GM23338 (cell line): Measurements from ENCODE around the gene AMOTL1. TPM values are rescaled to one million over a fixed set of nuclear protein-coding genes. Genes with fewer than 3 reads are reported as not detected.

Source experiments
- ATAC-seq: fragments of 200-7000 bp; cut with Tn5 transposase; 3 replicates; pipeline ENCODE4 v1.9.1; 2020
- DNase-seq: peaks from one replicate; pipeline ENCODE4 v3.0.0-alpha.2; 2015; ENCODE audit warnings: low spot score
- H2AFZ ChIP-seq: fragments of 200-600 bp; sonication (generic); 2 replicates; pipeline ENCODE4 v1.8.0; 2016; ENCODE audit warnings: antibody characterized with exemption, mild to moderate bottlenecking, moderate library complexity
- H3F3A ChIP-seq: fragments of 200-600 bp; sonication (generic); replicated peaks from 2 replicates; pipeline ENCODE4 v1.8.0; 2017; ENCODE audit warnings: antibody characterized with exemption, mixed run types, low read depth
- H3K27ac ChIP-seq: fragments of 200-600 bp; sonication (generic); 2 replicates; pipeline ENCODE4 v1.6.1; 2016; ENCODE audit warnings: low read depth
- H3K27me3 ChIP-seq: fragments of 200-600 bp; sonication (generic); 2 replicates; pipeline ENCODE4 v1.8.0; 2016; ENCODE audit warnings: mild to moderate bottlenecking, mixed run types, moderate library complexity; ENCODE audit not compliant: insufficient read depth
- H3K36me3 ChIP-seq: fragments of 200-600 bp; sonication (generic); 2 replicates; pipeline ENCODE4 v1.8.0; 2016; ENCODE audit warnings: mild to moderate bottlenecking; ENCODE audit not compliant: insufficient read depth
- H3K4me1 ChIP-seq: fragments of 200-600 bp; sonication (generic); 2 replicates; pipeline ENCODE4 v1.8.0; 2016; ENCODE audit warnings: mild to moderate bottlenecking, moderate library complexity; ENCODE audit not compliant: insufficient read depth
- H3K4me2 ChIP-seq: fragments of 200-600 bp; sonication (generic); 2 replicates; pipeline ENCODE4 v1.7.1; 2017; ENCODE audit warnings: mixed run types
- H3K4me3 ChIP-seq: fragments of 200-600 bp; sonication (generic); 2 replicates; pipeline ENCODE4 v1.6.1; 2016; ENCODE audit warnings: mixed run types
- H3K79me2 ChIP-seq: fragments of 200-600 bp; sonication (generic); replicated peaks from 2 replicates; pipeline ENCODE4 v1.8.0; 2017; ENCODE audit warnings: mild to moderate bottlenecking; ENCODE audit not compliant: insufficient read depth
- H3K9me2 ChIP-seq: fragments of 200-600 bp; sonication (generic); 2 replicates; pipeline ENCODE4 v1.8.0; 2017; ENCODE audit not compliant: insufficient read depth
- H4K20me1 ChIP-seq: fragments of 200-600 bp; sonication (generic); replicated peaks from 2 replicates; pipeline ENCODE4 v1.8.0; 2017; ENCODE audit warnings: mild to moderate bottlenecking; ENCODE audit not compliant: insufficient read depth
- H3K27ac Mint-ChIP-seq: 2 replicates; pipeline ENCODE4 v1.8.0; 2020; ENCODE audit warnings: inconsistent platforms, mild to moderate bottlenecking, moderate library complexity, mixed read lengths
- H3K27me3 Mint-ChIP-seq: 3 replicates; pipeline ENCODE4 v1.8.0; 2022; ENCODE audit warnings: low read depth, mild to moderate bottlenecking, moderate library complexity, mixed read lengths, inconsistent platforms; ENCODE audit not compliant: insufficient read depth, poor library complexity
- H3K36me3 Mint-ChIP-seq: 3 replicates; pipeline ENCODE4 v1.8.0; 2021; ENCODE audit warnings: low read depth, mild to moderate bottlenecking, inconsistent platforms, moderate library complexity, mixed read lengths
- H3K4me1 Mint-ChIP-seq: 3 replicates; pipeline ENCODE4 v1.8.0; 2020; ENCODE audit warnings: mild to moderate bottlenecking, inconsistent platforms, mixed read lengths
- H3K4me3 Mint-ChIP-seq: 3 replicates; pipeline ENCODE4 v1.8.0; 2021; ENCODE audit warnings: moderate library complexity, mild to moderate bottlenecking, inconsistent platforms, mixed read lengths
- H3K9me3 Mint-ChIP-seq: 3 replicates; pipeline ENCODE4 v1.8.0; 2020; ENCODE audit warnings: moderate library complexity, mild to moderate bottlenecking, inconsistent platforms, mixed read lengths
- CREB1 ChIP-seq: fragments of 250-450 bp; sonication (Bioruptor Pico); IDR thresholded peaks from 2 replicates; pipeline ENCODE4 v1.5.0; 2020; ENCODE audit warnings: low read depth, mild to moderate bottlenecking, moderate library complexity
- EZH2 ChIP-seq: fragments of 200-600 bp; sonication (generic); IDR thresholded peaks from one replicate; pipeline ENCODE4 v1.8.0; 2017; ENCODE audit warnings: antibody characterized with exemption, mild to moderate bottlenecking, low read depth; ENCODE audit not compliant: unreplicated experiment
- EZH2phosphoT487 ChIP-seq: fragments of 200-600 bp; sonication (generic); IDR thresholded peaks from one replicate; pipeline ENCODE4 v1.8.1; 2018; ENCODE audit warnings: antibody characterized with exemption; ENCODE audit not compliant: unreplicated experiment
- JUNB ChIP-seq: IDR thresholded peaks from one replicate; pipeline ENCODE4 v1.6.1; 2016; ENCODE audit warnings: antibody characterized with exemption; ENCODE audit not compliant: unreplicated experiment
- NANOG ChIP-seq: IDR thresholded peaks from 2 replicates; pipeline ENCODE4 v1.6.1; 2016; ENCODE audit warnings: antibody characterized with exemption, borderline replicate concordance
- POLR2AphosphoS5 ChIP-seq: IDR thresholded peaks from 2 replicates; pipeline ENCODE4 v1.6.1; 2016; ENCODE audit warnings: antibody characterized with exemption, low read depth
- STAT1 ChIP-seq: IDR thresholded peaks from one replicate; pipeline ENCODE4 v1.6.1; 2016; ENCODE audit warnings: antibody characterized with exemption; ENCODE audit not compliant: unreplicated experiment
- ZNF114 ChIP-seq: fragments of 250-450 bp; sonication (Bioruptor Pico); IDR thresholded peaks from 2 replicates; pipeline ENCODE4 v1.5.0; 2020; ENCODE audit warnings: mild to moderate bottlenecking, moderate library complexity
- ZNF331 ChIP-seq: fragments of 250-450 bp; sonication (Bioruptor Pico); IDR thresholded peaks from 2 replicates; pipeline ENCODE4 v1.5.0; 2020; ENCODE audit warnings: low read depth, mild to moderate bottlenecking, moderate library complexity
- polyA plus RNA-seq: library from polyadenylated mRNA; unstranded; fragments of >200 nt; fragmentation: Nextera tagmentation; extraction: Ambion mirVana; gene quantifications from 2 replicates; pipeline ENCODE4 v1.2.1, GENCODE V29; 2016
- total RNA-seq: library from RNA; depleted of rRNA; stranded (reverse); fragments of >200 nt; shearing (Covaris generic); gene quantifications from 2 replicates; pipeline ENCODE4 v1.2.3, GENCODE V29; 2014
- TF ChIP-seq, protein P1 (sequence below), 2 experiments: fragments of 200-600 bp in 1 of 2; sonication (generic) in 1 of 2; conservative IDR thresholded peaks; 2 replicates each; pipeline versions ENCODE4 v1.5.1 to v1.6.1; 2016 to 2017; ENCODE audit warnings: antibody characterized with exemption in 2 of 2, low read depth in 2 of 2, mild to moderate bottlenecking in 2 of 2, moderate library complexity in 1 of 2
- TF ChIP-seq, protein P2 (sequence below): IDR thresholded peaks from 2 replicates; pipeline ENCODE4 v1.6.1; 2016; ENCODE audit warnings: antibody characterized with exemption
- TF ChIP-seq, protein P3 (sequence below): IDR thresholded peaks from one replicate; pipeline ENCODE4 v1.6.1; 2018; ENCODE audit warnings: antibody characterized with exemption; ENCODE audit not compliant: unreplicated experiment

Gene AMOTL1
- total and polyA plus RNA-seq, 2 experiments from 2014 or later = 4.3 to 18.7 TPM

DNA sequence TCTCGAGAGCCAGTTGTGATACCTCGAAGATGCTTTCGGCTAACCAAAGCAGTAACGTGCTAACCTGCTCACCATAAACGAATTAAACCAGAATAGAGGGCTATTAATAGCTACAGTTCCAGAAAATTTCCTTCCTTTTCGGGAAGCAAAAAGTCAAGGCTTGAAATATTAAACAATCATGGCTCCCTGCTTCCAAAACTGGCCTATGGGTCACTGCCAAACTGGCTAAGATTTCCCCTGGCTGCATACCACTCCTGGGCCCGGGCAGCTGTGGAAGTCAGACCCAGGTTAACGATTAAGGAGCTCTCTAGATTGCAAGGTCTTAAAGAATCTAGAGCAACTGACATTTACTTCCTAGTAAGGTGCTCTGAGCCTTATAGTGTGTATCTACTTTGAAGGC, 1.7 kb downstream of the AMOTL1 start (continued):
- TF ChIP-seq JUNB (no peak), EZH2 (no peak), EZH2phosphoT487 (no peak), CREB1 (CRISPR knock-in tag) (no peak), ZNF114 (CRISPR knock-in tag) (no peak), POLR2AphosphoS5 (no peak), STAT1 (no peak), NANOG (no peak)
- TF ChIP-seq, protein P1, sequence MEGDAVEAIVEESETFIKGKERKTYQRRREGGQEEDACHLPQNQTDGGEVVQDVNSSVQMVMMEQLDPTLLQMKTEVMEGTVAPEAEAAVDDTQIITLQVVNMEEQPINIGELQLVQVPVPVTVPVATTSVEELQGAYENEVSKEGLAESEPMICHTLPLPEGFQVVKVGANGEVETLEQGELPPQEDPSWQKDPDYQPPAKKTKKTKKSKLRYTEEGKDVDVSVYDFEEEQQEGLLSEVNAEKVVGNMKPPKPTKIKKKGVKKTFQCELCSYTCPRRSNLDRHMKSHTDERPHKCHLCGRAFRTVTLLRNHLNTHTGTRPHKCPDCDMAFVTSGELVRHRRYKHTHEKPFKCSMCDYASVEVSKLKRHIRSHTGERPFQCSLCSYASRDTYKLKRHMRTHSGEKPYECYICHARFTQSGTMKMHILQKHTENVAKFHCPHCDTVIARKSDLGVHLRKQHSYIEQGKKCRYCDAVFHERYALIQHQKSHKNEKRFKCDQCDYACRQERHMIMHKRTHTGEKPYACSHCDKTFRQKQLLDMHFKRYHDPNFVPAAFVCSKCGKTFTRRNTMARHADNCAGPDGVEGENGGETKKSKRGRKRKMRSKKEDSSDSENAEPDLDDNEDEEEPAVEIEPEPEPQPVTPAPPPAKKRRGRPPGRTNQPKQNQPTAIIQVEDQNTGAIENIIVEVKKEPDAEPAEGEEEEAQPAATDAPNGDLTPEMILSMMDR (conservative IDR thresholded peaks at IDR 0.05; ENCODE audit: low read depth in 2 of 2) = no peak
- TF ChIP-seq, protein P2, sequence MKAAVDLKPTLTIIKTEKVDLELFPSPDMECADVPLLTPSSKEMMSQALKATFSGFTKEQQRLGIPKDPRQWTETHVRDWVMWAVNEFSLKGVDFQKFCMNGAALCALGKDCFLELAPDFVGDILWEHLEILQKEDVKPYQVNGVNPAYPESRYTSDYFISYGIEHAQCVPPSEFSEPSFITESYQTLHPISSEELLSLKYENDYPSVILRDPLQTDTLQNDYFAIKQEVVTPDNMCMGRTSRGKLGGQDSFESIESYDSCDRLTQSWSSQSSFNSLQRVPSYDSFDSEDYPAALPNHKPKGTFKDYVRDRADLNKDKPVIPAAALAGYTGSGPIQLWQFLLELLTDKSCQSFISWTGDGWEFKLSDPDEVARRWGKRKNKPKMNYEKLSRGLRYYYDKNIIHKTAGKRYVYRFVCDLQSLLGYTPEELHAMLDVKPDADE = no peak
- TF ChIP-seq, protein P3, sequence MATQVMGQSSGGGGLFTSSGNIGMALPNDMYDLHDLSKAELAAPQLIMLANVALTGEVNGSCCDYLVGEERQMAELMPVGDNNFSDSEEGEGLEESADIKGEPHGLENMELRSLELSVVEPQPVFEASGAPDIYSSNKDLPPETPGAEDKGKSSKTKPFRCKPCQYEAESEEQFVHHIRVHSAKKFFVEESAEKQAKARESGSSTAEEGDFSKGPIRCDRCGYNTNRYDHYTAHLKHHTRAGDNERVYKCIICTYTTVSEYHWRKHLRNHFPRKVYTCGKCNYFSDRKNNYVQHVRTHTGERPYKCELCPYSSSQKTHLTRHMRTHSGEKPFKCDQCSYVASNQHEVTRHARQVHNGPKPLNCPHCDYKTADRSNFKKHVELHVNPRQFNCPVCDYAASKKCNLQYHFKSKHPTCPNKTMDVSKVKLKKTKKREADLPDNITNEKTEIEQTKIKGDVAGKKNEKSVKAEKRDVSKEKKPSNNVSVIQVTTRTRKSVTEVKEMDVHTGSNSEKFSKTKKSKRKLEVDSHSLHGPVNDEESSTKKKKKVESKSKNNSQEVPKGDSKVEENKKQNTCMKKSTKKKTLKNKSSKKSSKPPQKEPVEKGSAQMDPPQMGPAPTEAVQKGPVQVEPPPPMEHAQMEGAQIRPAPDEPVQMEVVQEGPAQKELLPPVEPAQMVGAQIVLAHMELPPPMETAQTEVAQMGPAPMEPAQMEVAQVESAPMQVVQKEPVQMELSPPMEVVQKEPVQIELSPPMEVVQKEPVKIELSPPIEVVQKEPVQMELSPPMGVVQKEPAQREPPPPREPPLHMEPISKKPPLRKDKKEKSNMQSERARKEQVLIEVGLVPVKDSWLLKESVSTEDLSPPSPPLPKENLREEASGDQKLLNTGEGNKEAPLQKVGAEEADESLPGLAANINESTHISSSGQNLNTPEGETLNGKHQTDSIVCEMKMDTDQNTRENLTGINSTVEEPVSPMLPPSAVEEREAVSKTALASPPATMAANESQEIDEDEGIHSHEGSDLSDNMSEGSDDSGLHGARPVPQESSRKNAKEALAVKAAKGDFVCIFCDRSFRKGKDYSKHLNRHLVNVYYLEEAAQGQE = no peak

DNA sequence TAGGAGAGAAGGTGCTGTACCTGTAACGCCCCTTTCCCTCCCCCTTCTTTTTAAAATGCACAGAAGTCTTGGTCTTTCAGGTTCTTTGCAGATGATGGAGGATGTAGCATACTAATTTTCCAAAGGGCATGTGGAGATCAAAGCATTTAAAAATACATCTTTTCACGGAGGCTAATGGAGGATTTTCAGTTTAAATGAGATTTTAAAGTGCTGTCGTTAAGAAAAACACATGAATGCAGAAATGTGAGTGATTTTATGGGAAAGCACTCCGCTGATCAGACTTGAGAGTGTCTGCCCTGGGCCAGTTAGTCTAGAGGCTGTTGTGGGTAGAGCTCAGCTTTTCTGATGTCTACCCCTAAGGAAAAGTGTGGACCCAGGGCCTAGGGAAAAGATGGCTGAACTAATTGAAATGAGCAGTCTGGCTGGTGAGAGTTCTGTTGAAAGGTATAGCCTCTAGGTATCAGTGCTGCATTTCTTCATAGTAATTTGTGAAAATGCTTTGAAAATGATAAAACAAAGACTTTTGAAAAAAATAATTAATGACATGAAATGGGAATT, 2.5 kb downstream of the AMOTL1 start:
- H3K4me3 ChIP-seq = peak overlapping the region; percentile 93
- H3K36me3 Mint-ChIP-seq = peaks cover 4% of the 10 kb centered on the region; the same call in 1 of the 3 replicates
- peaks cover 51% of the 10 kb centered on the region for H3K27me3 ChIP-seq
- peaks cover 31% of the 10 kb centered on the region for H3K4me1 Mint-ChIP-seq
- no peak overlapping the region for H3K27ac Mint-ChIP-seq
- H2AFZ ChIP-seq = no peak overlapping the region
- no peak for ATAC-seq
- H4K20me1 ChIP-seq = peaks cover 20% of the 10 kb centered on the region
- H3K4me2 ChIP-seq = peak overlapping the region; percentile 96
- H3K79me2 ChIP-seq = peaks cover 69% of the 10 kb centered on the region
- H3K9me2 ChIP-seq = peaks cover 2% of the 10 kb centered on the region
- H3K4me3 Mint-ChIP-seq = no peak overlapping the region; the same call in none of the 3 replicates
- peaks cover 8% of the 10 kb centered on the region; the same call in 2 of the 3 replicates for H3K9me3 Mint-ChIP-seq
- H3F3A ChIP-seq = no peaks in the 10 kb centered on the region; the same call in 1 of the 2 replicates
- no peaks in the 10 kb centered on the region; the same call in 1 of the 2 replicates for H3K36me3 ChIP-seq
- H3K4me1 ChIP-seq = peaks cover 38% of the 10 kb centered on the region
- no peak overlapping the region for H3K27ac ChIP-seq
- DNase-seq = no peak
- H3K27me3 Mint-ChIP-seq = peaks cover 16% of the 10 kb centered on the region
- TF ChIP-seq, protein P3 = no peak
- TF ChIP-seq, protein P1 (conservative IDR thresholded peaks at IDR 0.05; ENCODE audit: low read depth in 2 of 2) = no peak
- TF ChIP-seq CREB1 (CRISPR knock-in tag) (no peak), JUNB (no peak), STAT1 (no peak), EZH2 (no peak), ZNF331 (CRISPR knock-in tag) (no peak), ZNF114 (CRISPR knock-in tag) (no peak), POLR2AphosphoS5 (no peak), EZH2phosphoT487 (no peak)
